ENCODE results near the gene OSBPL2. TPM values are rescaled to one million over a fixed set of nuclear protein-coding genes. Genes with fewer than 3 reads are reported as not detected.

The OSBPL2 gene
- total RNA-seq, 1 experiment from 2014 or later, result 49.5 TPM

GRCh38 chr20:62313021-62313420 lies 74.7 kb downstream of the OSBPL2 start:
- TF ChIP-seq ZMAT4 (CRISPR knock-in tag; IDR thresholded peaks at IDR 0.05) (no peak), NFATC4 (CRISPR knock-in tag; IDR thresholded peaks at IDR 0.05) (no peak), MXD4 (CRISPR knock-in tag; IDR thresholded peaks at IDR 0.05; ENCODE audit: borderline replicate concordance) (no peak), MLX (CRISPR knock-in tag; IDR thresholded peaks at IDR 0.05) (no peak), FOXJ3 (CRISPR knock-in tag; IDR thresholded peaks at IDR 0.05; ENCODE audit: borderline replicate concordance) (no peak), CREM (CRISPR knock-in tag; IDR thresholded peaks at IDR 0.05) (no peak), EMX1 (CRISPR knock-in tag; IDR thresholded peaks at IDR 0.05) (no peak), AFF4 (CRISPR knock-in tag; IDR thresholded peaks at IDR 0.05; ENCODE audit: borderline replicate concordance) (no peak), ARID4B (CRISPR knock-in tag; IDR thresholded peaks at IDR 0.05; ENCODE audit: borderline replicate concordance) (no peak), ZNF138 (CRISPR knock-in tag; conservative IDR thresholded peaks at IDR 0.05) (no peak), CREB1 (CRISPR knock-in tag; IDR thresholded peaks at IDR 0.05) (no peak), TEAD1 (CRISPR knock-in tag; IDR thresholded peaks at IDR 0.05) (no peak), PREB (CRISPR knock-in tag; IDR thresholded peaks at IDR 0.05; ENCODE audit: borderline replicate concordance) (no peak), ZNF219 (CRISPR knock-in tag; IDR thresholded peaks at IDR 0.05; ENCODE audit: borderline replicate concordance) (no peak), SMAD3 (CRISPR knock-in tag; IDR thresholded peaks at IDR 0.05; ENCODE audit: borderline replicate concordance) (no peak), KAT7 (CRISPR knock-in tag; IDR thresholded peaks at IDR 0.05; ENCODE audit: borderline replicate concordance) (no peak), CDX4 (CRISPR knock-in tag; IDR thresholded peaks at IDR 0.05; ENCODE audit: borderline replicate concordance) (no peak)
- no peaks in the 10 kb centered on the region for H3K4me1 Mint-ChIP-seq
- H3K27me3 Mint-ChIP-seq (ENCODE audit: low read depth), result no peaks in the 10 kb centered on the region
- no peak for DNase-seq (ENCODE audit: low spot score)
- POLR2A ChIA-PET, result no interaction called here
- H3K4me3 Mint-ChIP-seq, result no peak overlapping the region
- H3K27ac Mint-ChIP-seq, result no peak overlapping the region
- no peak for ATAC-seq
- no peaks in the 10 kb centered on the region for H3K9me3 Mint-ChIP-seq
- CTCF ChIA-PET, result interaction anchor here (3.2 kb wide), 1 partner anchor 70 kb away, joined by 10 read pairs; no protein-coding TSS in a partner anchor
- peaks cover 32% of the 10 kb centered on the region for H3K36me3 Mint-ChIP-seq

Data from WTC11 (cell line).